HCT116 (cell line): ENCODE results near the gene BMERB1. TPM values are rescaled to one million over a fixed set of nuclear protein-coding genes. Genes with fewer than 3 reads are reported as not detected.

Source experiments
- ATAC-seq: fragments of 200-7000 bp; cut with Tn5 transposase; 2 replicates; pipeline ENCODE4 v1.9.1; 2020; ENCODE audit warnings: mild to moderate bottlenecking, moderate library complexity
- BruUV-seq: library from RNA; stranded (reverse); fragments of 400-500 nt; replicated peaks from 2 replicates; lab custom pipeline; 2021; lab: Mats Ljungman, UMichigan
- CTCF ChIA-PET: fragments of 300-600 bp; sonication (Branson Sonifier 250); formaldehyde crosslinking; loops from one replicate; lab custom pipeline; 2021; ENCODE audit warnings: antibody characterized with exemption; lab: Charles Lee
- POLR2A ChIA-PET: fragments of 300-600, 350-600 bp; sonication (Branson Sonifier 250); formaldehyde crosslinking; loops from one replicate; lab custom pipeline; 2021; ENCODE audit warnings: antibody characterized with exemption; lab: Charles Lee
- RAD21 ChIA-PET, 2 experiments: fragments of 300-600 bp; sonication (Branson Sonifier 250); formaldehyde crosslinking; loops; one replicate each; lab custom pipeline; 2023; ENCODE audit warnings: low total read pairs in 2 of 2; ENCODE audit not compliant: uncharacterized antibody in 2 of 2, unreplicated experiment in 2 of 2, low non-redundant PET in 1 of 2; lab: Charles Lee
- DNase-seq: peaks from one replicate; pipeline ENCODE4 v3.0.0-alpha.2; 2010; ENCODE audit warnings: low read depth, low spot score
- H2AFZ ChIP-seq: fragments of 200-600 bp; shearing (Covaris generic), sonication (generic); 2 replicates; pipeline ENCODE4 v1.6.1; 2017; ENCODE audit warnings: low read depth, mixed run types, mixed read lengths, antibody characterized with exemption, low read length; ENCODE audit not compliant: poor library complexity, severe bottlenecking
- H3K27ac ChIP-seq: 2 replicates; pipeline ENCODE4 v1.5.1; 2012; ENCODE audit warnings: low read depth, low read length
- H3K27me3 ChIP-seq: fragments of 200-600 bp; sonication (generic); 2 replicates; pipeline ENCODE4 v1.6.1; 2016; ENCODE audit warnings: mixed run types, low read length, mixed read lengths; ENCODE audit not compliant: insufficient read depth
- H3K36me3 ChIP-seq, 2 experiments: fragments of 200-500 bp in 1 of 2; fragments of 200-600 bp in 1 of 2; sonication (Bioruptor generic) in 1 of 2; sonication (generic) in 1 of 2; 2 replicates each; pipeline versions ENCODE4 v1.5.1 to v1.6.1; 2014 to 2016; ENCODE audit warnings: low read length in 2 of 2, inconsistent platforms in 1 of 2, mixed read lengths in 1 of 2, mixed run types in 1 of 2; ENCODE audit not compliant: insufficient read depth in 2 of 2, control insufficient read depth in 1 of 2
- H3K4me1 ChIP-seq, 2 experiments: fragments of 200-600 bp in 1 of 2; sonication (generic) in 1 of 2; 2 replicates each; pipeline versions ENCODE4 v1.5.1 to v1.6.1; 2012 to 2017; ENCODE audit warnings: low read length in 2 of 2, inconsistent platforms in 1 of 2, mild to moderate bottlenecking in 1 of 2, mixed read lengths in 1 of 2, mixed run types in 1 of 2, moderate library complexity in 1 of 2; ENCODE audit not compliant: insufficient read depth in 2 of 2, control insufficient read depth in 1 of 2
- H3K4me2 ChIP-seq: fragments of 200-600 bp; sonication (generic); 2 replicates; pipeline ENCODE4 v1.6.1; 2017; ENCODE audit warnings: mixed run types, low read length, mixed read lengths
- H3K4me3 ChIP-seq, 2 experiments: fragments of 200-600 bp in 1 of 2; sonication (generic) in 1 of 2; replicated peaks in 1 of 2; 2 replicates each; pipeline ENCODE4 v1.5.1; 2011 to 2016; ENCODE audit warnings: low read length in 2 of 2, control low read depth in 1 of 2, low read depth in 1 of 2, mild to moderate bottlenecking in 1 of 2, mixed read lengths in 1 of 2, mixed run types in 1 of 2
- H3K79me2 ChIP-seq: fragments of 200-600 bp; sonication (generic); 2 replicates; pipeline ENCODE4 v1.6.1; 2017; ENCODE audit warnings: mild to moderate bottlenecking, mixed run types, low read length, moderate library complexity, mixed read lengths; ENCODE audit not compliant: insufficient read depth
- H3K9ac ChIP-seq: fragments of 200-600 bp; sonication (generic); 2 replicates; pipeline ENCODE4 v1.6.1; 2016; ENCODE audit warnings: low read length, mixed read lengths
- H3K9me2 ChIP-seq: fragments of 200-600 bp; sonication (generic), shearing (Covaris generic); 2 replicates; pipeline ENCODE4 v1.6.1; 2017; ENCODE audit warnings: mixed run types, mild to moderate bottlenecking, moderate library complexity; ENCODE audit not compliant: insufficient read depth
- H3K9me3 ChIP-seq, 2 experiments: fragments of 200-500 bp in 1 of 2; fragments of 200-600 bp in 1 of 2; sonication (Bioruptor generic) in 1 of 2; sonication (generic) in 1 of 2; 2 replicates each; pipeline ENCODE4 v1.6.1; 2014 to 2017; ENCODE audit warnings: low read length in 2 of 2, mixed read lengths in 2 of 2, inconsistent platforms in 1 of 2, low read depth in 1 of 2, mild to moderate bottlenecking in 1 of 2, mixed run types in 1 of 2, moderate library complexity in 1 of 2; ENCODE audit not compliant: control insufficient read depth in 1 of 2, insufficient read depth in 1 of 2
- H4K20me1 ChIP-seq: fragments of 200-600 bp; sonication (generic), shearing (Covaris generic); 2 replicates; pipeline ENCODE4 v1.6.1; 2017; ENCODE audit warnings: mixed run types, mild to moderate bottlenecking, moderate library complexity; ENCODE audit not compliant: insufficient read depth
- CEBPB ChIP-seq: IDR thresholded peaks from 2 replicates; pipeline ENCODE4 v1.6.1; 2012; ENCODE audit warnings: low read depth
- EGR1 ChIP-seq: IDR thresholded peaks from 2 replicates; pipeline ENCODE4 v1.6.1; 2012; ENCODE audit warnings: low read depth
- ELF1 ChIP-seq: IDR thresholded peaks from 2 replicates; pipeline ENCODE4 v1.6.1; 2012; ENCODE audit warnings: low read depth, borderline replicate concordance
- EZH2phosphoT487 ChIP-seq: fragments of 200-600 bp; IDR thresholded peaks from 2 replicates; pipeline ENCODE4 v1.6.1; 2018; ENCODE audit warnings: antibody characterized with exemption, borderline replicate concordance
- FOSL1 ChIP-seq: IDR thresholded peaks from 2 replicates; pipeline ENCODE4 v1.6.1; 2012; ENCODE audit warnings: low read depth
- MAX ChIP-seq: IDR thresholded peaks from 2 replicates; pipeline ENCODE4 v1.6.1; 2012
- POLR2A ChIP-seq: IDR thresholded peaks from 2 replicates; pipeline ENCODE4 v1.7.0; 2011; ENCODE audit warnings: borderline replicate concordance; ENCODE audit not compliant: insufficient read depth, insufficient read length; ENCODE audit errors: extremely low read depth
- POLR2AphosphoS5 ChIP-seq: IDR thresholded peaks from 2 replicates; pipeline ENCODE4 v1.6.1; 2011; ENCODE audit warnings: mild to moderate bottlenecking, low read depth, low read length, moderate library complexity
- RAD21 ChIP-seq: IDR thresholded peaks from 2 replicates; pipeline ENCODE4 v1.6.1; 2012; ENCODE audit warnings: low read depth, mild to moderate bottlenecking
- SIN3A ChIP-seq: IDR thresholded peaks from 2 replicates; pipeline ENCODE4 v1.6.1; 2012; ENCODE audit warnings: low read depth
- SP1 ChIP-seq: IDR thresholded peaks from 2 replicates; pipeline ENCODE4 v1.6.1; 2012; ENCODE audit warnings: low read depth
- TCF7L2 ChIP-seq: IDR thresholded peaks from 2 replicates; pipeline ENCODE4 v1.7.0; 2011; ENCODE audit warnings: borderline replicate concordance, inconsistent platforms; ENCODE audit not compliant: insufficient read depth, insufficient read length; ENCODE audit errors: extremely low read depth
- YY1 ChIP-seq: IDR thresholded peaks from 2 replicates; pipeline ENCODE4 v1.6.1; 2011; ENCODE audit warnings: low read length, low read depth, moderate library complexity, mild to moderate bottlenecking; ENCODE audit not compliant: insufficient replicate concordance; ENCODE audit errors: extremely low read depth
- ZBTB33 ChIP-seq: IDR thresholded peaks from 2 replicates; pipeline ENCODE4 v1.6.1; 2011; ENCODE audit warnings: mild to moderate bottlenecking, low read length, moderate library complexity; ENCODE audit not compliant: insufficient replicate concordance; ENCODE audit errors: extremely low read depth
- ZFX ChIP-seq: fragments of 450-650 bp; IDR thresholded peaks from 2 replicates; pipeline ENCODE4 v1.6.1; 2017
- ZNF274 ChIP-seq: fragments of 200-500 bp; sonication (Bioruptor generic); IDR thresholded peaks from 2 replicates; pipeline ENCODE4 v1.6.1; 2014; ENCODE audit warnings: mild to moderate bottlenecking, low read depth, low read length, inconsistent platforms
- intact Hi-C: fragments of 100-400 bp; cut with micrococcal nuclease; formaldehyde crosslinking; loops from 2 replicates; pipeline ENCODE4 v1.10.0; 2022
- total RNA-seq: library from RNA; stranded (reverse); gene quantifications from one replicate; pipeline ENCODE4 v1.2.1, GENCODE V29; 2021; ENCODE audit not compliant: unreplicated experiment

The BMERB1 gene
- total RNA-seq, 1 experiment from 2014 or later, result 43.6 TPM

- H3K79me2 ChIP-seq, result no peaks in the 10 kb centered on the region
- no peak overlapping the region for H3K4me3 ChIP-seq
- H3K9ac ChIP-seq, result no peak overlapping the region
- H2AFZ ChIP-seq, result no peak overlapping the region
- H3K9me2 ChIP-seq, result no peaks in the 10 kb centered on the region
- no peaks in the 10 kb centered on the region for H3K36me3 ChIP-seq
- H3K27me3 ChIP-seq, result no peaks in the 10 kb centered on the region
- BruUV-seq, result no TSS peak
- no peak for TF ChIP-seq ELF1
- TF ChIP-seq SIN3A, result no peak
- TF ChIP-seq ZFX, result no peak
- no peak for TF ChIP-seq ZBTB33
- no peak for TF ChIP-seq POLR2AphosphoS5
- TF ChIP-seq YY1, result no peak
- no peak for TF ChIP-seq EZH2phosphoT487
- TF ChIP-seq MAX, result no peak
- no peak for TF ChIP-seq EGR1
- no peak for TF ChIP-seq FOSL1
- no peak for TF ChIP-seq RAD21
- TF ChIP-seq ZNF274, result no peak
- TF ChIP-seq CEBPB, result no peak
- no peak for TF ChIP-seq TCF7L2
- TF ChIP-seq POLR2A, result no peak
- TF ChIP-seq SP1, result no peak
- CTCF ChIA-PET, result interaction anchor here (1.1 kb wide), 1 partner anchor 79 kb away, joined by 3 read pairs; no protein-coding TSS in a partner anchor
- H3K9me3 ChIP-seq, result no peaks in the 10 kb centered on the region
- H3K4me1 ChIP-seq, result peaks cover 15 to 48% of the 10 kb centered on the region in 2 experiments
- no peaks in the 10 kb centered on the region for H4K20me1 ChIP-seq
- intact Hi-C loops, result no loop called here
- DNase-seq (no peak), ATAC-seq (no peak)
- no peak overlapping the region for H3K27ac ChIP-seq
- RAD21 ChIA-PET, result no interaction called here
- POLR2A ChIA-PET, result interaction anchor here (0.8 kb wide), 1 partner anchor 17 kb away, joined by 3 read pairs; no protein-coding TSS in a partner anchor
- H3K4me2 ChIP-seq, result no peak overlapping the region
Observed at GRCh38 chr16:15506441-15506840, 72.1 kb downstream of the BMERB1 start.
